ENCODE data around the gene GYS2.

GYS2 gene

DNA sequence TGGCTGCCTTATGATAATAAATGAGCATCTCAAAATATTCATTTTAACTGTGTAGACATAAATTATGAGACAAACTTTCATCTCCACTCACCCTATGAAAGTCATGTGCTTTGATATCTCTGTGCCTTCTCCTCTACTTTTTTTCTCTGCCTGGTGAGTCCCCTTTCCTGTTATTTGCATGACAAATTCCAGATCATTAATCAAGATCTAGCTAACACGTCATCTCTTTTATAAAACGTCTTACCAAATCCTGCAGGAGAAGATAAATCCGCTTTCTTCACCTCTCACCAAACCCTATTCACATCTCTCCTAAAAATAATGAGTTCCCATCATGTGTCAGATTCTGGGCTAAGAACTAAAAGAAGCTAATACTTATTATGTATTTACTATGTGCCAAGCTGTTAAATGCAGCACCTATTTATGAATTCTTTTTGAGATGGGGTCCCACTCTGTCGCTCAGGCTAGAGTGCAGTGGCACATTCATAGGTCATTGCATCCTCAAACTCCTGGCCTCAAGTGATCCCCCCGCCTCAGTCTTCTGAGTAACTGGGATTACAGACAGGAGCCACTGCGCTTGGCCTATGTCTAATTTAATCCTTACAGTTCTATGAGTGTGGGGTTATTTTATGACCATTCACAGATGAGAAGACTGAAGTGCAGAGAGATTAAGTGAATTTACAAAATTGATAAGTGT is 51.9 kb downstream of the GYS2 start:
- no peak for DNase-seq

DNA sequence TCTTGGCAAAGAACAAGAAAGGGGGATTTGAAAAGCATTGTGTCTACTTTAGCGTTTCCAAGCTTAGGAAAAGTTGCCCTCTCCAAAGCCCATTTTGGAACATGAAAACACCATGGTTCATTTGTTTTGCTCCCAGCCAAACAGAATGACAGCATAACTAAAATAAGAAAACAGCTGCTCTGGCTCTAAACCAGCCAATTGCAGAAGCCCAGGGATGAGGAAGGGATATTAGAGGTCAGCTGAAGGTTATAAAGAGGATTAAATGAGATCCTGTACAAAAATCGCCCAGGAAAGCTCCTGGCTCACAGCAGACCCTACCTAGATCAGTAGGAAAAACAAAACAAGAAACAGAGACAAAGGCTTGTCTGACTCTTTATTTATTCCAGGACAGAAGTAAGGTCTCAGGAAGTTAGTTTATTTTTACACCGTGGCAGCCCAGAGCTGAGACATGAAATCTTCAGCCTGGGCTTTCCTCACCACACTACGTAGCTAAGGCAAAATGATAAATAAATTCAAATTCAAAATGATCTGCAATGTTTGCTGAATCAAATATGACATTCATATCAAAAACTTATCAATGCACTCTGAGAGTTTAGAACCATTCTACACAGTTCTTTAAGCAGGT is 52.7 kb downstream of the GYS2 start:
- DNase-seq, result no peak

DNA sequence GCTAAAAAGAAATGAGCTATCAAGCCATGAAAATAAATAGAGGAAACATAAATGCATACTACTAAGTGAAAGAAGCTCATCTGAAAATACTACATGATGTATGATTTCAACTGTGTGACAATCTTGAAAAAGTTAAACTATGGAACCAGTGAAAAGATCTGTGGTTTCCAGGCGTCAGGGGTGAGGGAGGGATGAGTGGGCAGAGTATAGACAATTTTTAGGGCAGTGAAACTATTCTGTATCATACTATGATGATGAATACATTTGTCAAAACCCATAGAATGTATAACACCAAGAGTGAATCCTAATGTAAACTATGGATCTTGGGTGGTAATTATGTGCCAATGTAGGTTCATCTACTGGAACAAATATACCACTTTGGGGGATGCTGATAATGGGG is 57.2 kb downstream of the GYS2 start:
- DNase-seq, result peak; percentile 6 to 21

DNA sequence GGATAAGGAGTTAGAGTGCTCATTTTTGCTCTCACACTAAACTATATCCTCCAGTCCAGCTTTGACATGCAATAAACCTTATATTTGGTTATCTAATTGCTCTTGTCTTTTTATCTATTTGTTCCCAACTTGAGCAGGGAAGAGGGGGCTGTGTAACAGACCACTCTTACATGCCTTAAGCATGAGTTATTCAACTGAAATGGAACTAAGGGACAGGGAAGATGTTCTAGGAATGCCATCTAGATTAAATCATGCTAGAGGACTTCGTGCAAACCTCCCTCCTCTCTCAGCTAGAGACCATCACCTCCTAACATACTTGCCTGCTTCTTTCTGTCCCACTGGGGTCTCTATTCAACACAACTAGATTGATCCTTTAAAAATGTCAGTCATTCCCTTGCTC is 57.9 kb downstream of the GYS2 start:
- DNase-seq, result no peak

DNA sequence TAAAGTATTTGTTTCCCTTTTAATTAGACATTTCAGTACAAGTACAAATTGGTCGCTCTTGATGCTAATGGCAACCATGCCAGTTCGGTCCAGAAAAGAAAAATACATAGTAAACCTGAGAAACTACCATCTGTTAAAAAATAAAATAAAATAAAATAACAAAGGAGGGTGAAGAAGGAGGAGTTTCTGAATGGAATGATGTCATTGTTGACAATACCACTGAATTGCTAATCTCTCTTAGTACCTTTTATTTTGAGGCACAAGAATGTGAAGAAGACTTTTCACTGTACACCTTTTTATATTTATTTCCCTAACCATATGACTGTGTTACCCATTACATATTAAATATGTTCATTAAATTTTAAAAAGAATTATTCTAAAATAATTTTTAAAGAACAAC is 59.1 kb downstream of the GYS2 start:
- no peak for DNase-seq

DNA sequence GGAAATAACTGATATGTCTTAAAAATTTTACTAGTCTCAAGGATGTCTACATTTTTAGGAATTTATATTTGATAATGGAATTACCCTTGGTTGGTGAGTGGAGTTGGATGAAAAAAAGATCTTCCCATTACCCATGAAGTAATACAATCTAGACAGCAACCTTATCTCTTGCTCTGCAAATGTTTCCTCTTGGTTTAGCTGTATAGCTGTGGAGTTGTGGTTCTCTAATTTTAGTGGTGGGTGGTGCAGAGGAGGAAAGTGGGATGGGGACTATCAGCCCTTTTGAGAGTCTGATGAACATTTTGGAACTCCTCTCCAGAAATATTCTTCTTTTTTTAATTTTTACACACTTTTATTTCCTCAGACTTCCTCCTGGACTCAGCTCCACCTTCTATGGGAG is 61.5 kb downstream of the GYS2 start:
- no peak for DNase-seq

DNA sequence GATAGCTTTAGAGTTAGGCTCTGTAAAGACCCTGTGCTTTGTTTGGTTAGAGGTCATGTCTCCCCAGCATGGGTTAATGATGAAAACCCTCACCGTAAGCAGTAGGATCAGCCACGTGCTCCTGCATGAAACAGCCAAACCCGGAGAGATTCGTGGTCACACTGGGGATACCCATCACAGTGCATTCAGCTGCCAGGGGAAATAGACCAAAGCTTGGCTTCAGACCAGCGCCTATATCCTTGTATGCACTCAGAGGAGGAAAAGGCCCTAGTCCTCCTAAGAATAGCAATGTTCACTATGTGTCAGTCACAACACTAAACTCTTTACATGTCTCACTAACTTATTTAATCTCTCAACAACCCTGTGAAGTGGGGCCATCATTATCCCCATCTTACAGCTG is 62.2 kb downstream of the GYS2 start:
- DNase-seq, result no peak

DNA sequence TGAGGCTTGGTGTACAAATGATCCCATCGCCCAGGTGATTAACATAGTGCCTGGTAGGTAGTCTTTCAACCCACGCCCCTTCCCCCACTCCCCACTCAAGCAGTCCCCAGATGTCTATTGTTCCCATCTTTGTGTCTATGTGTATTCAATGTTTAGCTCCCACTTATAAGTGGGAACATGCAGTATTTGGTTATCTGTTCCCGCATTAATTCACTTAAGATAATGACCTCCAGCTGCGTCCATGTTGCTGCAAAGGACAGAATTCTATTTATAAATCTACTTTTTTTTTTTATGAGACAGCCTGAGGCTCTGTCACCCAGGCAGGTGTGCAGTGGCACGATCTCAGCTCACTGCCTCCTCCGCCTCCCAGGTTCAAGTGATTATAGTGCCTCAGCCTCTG is 62.9 kb downstream of the GYS2 start:
- no peak for DNase-seq

DNA sequence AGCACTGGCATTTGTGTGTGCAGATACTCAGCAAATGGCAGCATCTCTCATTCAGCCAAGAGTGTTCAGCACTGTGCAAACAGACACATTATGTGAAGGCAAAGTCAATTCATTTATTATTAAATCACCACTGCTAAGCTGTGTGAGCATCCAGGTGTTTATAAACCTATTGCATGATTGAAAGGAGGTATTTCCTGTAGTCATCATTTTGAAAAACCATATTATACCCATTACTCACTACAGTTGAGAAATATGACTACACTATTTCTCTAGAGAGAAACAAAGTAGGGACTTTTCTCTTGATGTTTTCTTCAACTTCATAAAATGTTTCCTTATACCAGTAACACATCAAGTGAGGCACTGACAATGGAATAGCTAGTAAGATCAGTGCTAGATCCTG is 64.8 kb downstream of the GYS2 start:
- DNase-seq, result no peak

DNA sequence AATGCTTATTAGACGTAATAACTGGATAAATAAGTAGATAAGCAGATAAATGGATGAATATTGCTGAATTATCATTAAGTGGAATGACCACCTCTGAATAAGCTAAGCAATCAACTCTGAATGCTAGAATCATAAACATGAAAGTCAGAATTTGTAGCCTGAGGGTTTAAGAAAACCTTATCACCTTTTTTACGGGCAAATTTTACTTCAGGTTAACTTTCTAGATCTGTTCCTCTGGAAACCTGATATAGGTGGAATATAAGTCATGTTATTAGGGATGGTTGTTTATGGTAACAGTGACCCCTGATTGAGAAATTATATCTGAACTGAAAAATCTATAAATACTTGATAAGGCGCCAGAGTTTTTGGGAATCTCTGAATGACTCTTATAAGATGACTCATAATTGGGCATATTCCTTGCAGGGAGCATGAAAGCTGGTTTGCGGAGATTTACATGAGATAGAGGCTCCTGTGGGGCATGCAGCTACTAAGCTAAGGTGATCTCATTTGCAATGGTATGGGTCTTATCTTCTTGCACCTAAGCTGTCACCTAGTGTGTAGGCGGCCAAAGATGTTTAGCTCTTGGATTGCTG is 66.5 kb downstream of the GYS2 start:
- no peak for DNase-seq

DNA sequence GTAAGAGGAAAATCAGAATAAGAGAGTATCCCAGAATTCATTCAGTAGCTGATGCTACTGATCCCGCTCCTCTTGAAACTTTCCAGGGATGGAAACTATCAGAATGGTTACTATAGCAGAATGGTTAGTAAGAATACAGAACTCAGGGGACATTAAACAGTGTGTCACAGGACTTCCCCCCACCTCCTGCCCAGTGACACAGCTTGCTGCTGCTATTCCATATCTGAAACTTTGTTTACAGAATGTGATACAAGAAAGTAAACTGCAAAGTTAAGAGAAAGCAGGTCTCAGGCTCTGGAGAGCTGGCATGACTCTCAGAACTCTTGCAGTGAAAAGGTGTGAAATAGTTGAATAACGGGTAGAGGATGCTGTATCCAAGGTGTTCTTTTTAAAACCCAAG is 75.2 kb downstream of the GYS2 start:
- no peak for DNase-seq

DNA sequence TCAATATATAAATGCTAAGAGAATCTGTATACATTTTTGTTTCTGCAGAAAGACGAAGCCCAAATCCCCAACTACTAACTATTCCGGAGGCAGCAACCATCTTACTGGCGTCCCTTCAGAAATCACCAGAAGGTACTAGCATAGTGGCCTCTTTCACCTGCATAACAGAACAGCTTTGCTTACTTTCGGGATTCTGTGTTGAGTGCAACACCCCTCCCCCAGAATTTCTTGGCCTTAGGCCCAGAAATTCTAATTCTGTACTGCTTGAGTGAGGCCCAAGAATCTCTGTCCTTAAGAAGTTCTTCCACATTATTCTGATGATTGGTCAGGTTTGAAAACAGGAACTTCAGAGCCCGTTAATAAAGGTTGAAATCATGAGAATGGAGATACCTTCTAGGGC is 75.7 kb downstream of the GYS2 start:
- no peak for DNase-seq

DNA sequence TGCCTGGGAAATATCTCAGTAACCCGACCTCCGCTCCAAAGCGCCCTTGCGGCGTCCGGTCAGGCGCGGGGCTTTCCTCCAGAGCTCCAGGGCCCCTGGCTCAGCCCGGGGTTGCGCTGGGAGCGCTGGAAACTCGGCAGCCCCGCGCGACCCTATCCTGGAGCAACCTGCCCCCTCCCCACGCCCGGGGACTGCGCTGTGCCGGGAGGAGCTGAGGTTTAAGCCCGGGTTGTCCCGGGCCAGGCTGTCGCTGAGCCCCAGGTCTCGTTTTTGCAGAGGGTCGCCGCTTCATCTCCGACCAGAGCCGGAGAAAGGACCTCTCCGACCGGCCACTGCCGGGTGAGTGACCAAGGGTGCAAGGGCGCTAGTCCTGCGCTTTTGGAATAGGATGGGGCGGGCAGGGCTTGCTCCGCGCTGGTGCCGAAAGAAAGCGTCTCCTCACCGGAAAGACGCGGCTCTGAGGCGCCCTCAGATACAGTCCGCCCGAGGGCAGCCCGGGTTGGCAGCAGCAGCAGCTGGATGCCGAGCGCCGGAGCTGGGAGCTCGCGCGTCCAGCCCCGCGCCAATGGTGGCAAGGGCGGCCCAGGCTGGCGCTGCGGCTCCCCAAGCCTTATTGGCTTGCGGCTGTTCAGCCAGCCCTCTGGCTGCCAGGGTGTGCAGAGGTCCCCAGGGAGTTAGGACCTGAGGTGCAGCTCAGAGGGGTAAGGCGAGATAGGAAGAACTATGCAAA is 77.0 kb downstream of the GYS2 start:
- DNase-seq, result peak; percentile 65 to 72

DNA sequence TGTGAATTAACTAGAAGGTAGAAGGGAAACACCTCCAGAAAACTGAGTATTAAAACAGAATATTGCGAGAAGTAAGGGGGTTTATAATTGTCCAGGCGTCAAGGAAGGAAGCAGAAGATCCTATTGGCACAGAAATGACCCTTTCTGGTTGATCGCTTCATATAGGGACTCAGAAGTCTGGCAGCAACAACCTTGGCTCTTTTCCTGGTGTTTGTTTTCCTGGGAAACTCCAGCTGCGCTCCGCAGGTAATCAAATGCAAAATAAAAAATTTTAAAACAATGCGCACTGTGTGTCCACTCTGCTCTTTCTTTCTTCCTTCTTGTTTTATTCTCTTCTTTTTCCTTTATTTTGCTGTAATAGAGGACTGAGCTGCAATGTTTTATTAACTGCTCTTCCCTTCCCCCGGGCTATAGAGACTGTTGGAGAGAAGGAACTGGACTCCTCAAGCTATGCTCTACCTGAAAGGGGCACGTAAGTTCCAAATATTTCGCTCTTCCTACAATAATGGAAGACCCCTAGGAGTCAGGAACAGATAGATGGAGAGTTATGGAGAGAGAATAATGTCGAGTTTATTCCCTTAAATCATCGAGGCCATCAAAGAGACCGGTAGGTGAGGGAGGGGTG is 77.8 kb downstream of the GYS2 start:
- no peak for DNase-seq

DNA sequence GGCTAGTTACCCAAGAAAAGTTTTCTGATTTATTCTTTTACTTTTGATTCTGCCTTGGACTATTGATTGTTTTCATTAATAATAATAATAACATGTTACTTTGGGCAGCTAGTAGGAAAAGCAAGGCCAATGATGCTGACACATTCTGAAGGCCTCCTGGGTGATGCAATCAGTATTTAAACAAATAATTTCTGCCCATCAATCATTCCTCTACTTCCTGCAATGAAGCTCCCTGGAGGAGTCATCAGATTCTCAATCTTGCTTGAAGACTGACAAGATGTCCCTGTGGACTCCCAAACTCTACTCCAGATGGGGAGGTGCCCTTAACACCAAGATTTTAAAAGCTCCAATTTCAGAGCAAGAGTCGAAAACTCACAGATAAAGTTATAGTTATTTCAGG is 78.6 kb downstream of the GYS2 start, which contains the start of gene SPX:
SPX (plus strand) TSS at position 244 of the 400 bp plus-strand sequence. CDS start 177 bp downstream, outside the sequence.
- no peak for DNase-seq

DNA sequence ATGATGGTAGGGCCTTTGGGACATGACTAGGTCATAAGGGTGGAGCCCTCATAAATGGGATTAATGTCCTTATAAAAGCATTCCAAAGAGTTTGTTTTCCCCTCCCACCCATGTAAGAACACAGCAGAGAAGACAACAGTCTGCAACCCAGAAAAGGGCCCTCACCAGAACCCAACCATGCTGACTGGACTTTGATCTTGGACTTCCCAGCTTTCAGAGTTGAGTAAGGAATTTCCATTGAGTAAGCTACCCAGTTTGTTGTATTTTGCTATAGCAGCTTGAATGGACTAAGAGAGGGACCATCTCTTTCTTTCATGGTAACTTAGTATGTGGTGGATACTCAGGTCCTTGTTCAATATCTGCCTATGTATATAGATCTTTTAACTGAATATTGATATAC is 81.5 kb downstream of the GYS2 start:
- DNase-seq, result no peak

DNA sequence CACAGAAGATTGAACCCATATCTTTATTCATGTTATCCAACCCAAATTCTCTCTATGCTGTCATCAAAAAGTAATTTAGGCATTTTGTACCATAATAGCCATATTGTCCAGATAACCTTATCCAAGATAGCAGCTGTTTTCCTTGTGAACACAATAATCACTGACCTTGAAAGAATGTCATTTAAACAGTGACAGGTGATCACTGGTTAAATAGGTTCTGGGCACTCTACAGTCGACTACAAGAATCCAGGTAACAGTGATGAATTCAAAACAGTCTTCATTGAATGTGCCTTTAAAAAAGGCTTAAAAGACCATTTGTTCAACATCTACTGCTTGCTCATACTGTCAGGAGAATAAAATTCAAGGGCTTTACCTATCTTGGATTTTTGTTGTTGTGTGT is 83.1 kb downstream of the GYS2 start:
- DNase-seq, result no peak

DNA sequence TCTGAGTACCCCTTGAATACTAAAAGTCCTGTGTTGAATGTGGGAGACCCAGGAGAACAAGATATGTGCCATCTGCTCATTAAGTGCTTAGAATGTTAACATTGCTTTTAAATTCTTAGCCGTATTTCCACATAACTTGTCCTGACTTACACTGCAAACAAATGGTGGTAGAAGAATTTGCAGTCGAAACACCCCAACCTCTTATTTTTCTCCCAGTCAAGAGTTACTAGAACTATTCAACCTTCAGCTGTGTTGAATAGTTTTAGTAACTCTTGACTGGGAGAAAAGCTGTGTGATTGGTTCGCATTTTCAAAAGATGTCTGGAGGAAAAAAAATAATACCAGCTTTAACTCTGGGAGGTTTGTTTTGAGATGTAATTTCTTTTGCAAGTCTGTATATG is 86.2 kb downstream of the GYS2 start:
- no peak for DNase-seq

DNA sequence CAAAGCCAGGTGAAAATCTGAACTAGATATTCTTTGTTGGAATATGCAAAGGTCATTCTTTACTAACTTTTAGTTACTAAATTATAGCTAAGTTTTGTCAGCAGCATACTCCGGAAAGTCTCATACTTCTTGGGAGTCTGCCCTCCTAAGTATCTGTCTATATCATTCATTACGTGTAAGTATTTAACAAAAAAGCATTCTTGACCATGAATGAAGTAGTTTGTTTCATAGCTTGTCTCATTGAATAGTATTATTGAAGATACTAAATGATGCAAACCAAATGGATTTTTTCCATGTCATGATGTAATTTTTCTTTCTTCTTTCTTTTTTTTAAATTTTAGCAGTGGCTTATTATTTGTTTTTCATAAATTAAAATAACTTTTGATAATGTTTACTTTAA is 88.4 kb downstream of the GYS2 start:
- DNase-seq, result no peak

DNA sequence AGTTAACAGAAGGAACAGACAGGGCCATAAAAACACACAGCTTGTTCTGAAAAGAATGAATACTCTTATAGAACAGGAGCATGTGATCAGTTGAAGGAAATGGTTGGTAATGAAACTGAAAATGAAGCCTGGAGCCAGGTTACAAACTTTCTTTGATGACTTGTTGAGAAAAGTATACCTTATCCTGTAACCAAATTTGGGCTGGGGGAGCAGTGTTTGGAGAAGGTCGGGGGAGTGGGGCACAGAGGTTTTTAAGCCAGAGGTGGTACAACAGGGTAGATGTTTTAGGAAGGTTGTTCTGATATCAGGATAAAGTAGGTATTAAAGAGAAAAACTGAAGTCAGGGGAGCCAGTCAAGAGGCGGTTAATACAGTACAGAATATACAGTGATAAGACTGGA is 94.9 kb downstream of the GYS2 start:
- no peak for DNase-seq

DNA sequence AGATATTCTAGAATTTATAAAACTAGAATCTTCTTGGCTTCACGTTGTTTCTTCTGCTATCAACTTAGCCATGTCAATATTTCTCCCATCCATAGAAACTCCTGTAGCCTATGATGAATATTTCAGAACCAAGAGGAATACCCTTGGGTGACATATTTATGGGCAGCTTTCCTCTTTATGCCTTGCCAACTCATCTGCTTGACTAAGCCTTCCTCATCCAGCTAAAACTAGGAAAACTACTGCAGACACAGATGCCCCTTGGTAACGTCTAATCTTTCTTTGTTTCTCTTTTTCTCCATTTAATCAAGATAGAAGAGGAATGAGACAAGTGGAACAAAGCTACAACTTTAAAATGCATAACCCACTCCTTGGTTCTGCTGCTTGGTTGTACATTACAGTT is 96.8 kb downstream of the GYS2 start:
- DNase-seq, result no peak

DNA sequence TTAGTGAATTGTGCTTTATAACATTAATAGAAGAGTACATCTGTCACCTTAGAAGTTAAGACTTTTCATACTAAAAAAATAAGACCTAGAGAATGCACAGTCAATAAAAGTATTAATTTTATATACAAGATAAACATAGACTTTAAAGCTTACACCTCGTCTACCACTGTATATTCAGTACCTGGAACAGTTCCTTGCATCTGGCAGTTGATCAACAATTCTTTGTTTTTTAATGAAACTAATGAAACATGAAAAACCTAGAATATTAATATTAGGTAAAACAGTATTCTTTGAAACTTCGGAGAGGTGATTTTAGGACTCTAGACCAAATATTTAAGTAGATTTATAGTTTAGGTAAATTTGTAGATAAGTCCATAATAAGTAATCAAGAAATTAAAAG is 98.8 kb downstream of the GYS2 start:
- DNase-seq, result no peak

DNA sequence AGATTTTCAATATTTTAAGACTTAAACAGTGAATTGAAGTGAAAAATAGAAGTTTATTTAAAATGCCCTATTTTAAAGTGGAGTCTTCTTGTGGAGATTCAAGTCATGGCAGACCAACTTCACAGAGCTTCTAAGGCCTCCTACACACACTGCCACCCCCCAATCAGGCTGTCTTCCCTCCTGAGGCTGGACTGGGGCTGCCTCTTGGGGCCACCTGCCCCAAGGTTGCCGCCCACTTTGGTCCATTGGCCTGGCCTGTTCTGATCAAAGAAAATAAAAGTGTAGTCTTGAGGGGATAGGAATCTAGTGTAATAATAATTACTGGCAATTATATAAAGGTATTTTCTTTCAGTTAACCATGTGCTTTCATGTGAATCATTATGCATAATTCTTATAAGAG is 101.8 kb downstream of the GYS2 start:
- DNase-seq, result no peak

DNA sequence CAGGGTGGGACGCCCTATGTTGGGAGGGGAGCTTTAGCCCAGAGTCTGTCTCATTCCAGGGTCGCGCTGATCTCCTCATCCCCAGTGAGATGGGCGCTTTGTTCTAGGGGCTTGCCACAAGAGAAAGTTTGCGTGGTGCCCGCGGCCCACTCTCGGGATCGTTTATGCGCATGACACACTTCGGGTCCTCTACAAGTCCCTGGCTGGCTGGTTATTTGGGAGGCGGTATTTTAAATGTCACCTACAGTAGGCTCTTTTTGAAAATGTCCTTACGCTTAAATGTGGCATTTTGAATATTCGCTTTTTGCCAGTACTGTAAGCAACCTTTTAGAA is 102.5 kb downstream of the GYS2 start:
- DNase-seq, result peak; percentile 32 to 53

Data from stimulated activated CD4-positive, alpha-beta T cell treated with anti-CD3 and anti-CD28 coated beads, Interleukin-2, amount 100 ng/mL, for 24 hours (primary cell).